ENCODE measurements around the gene CLTC. TPM values are rescaled to one million over a fixed set of nuclear protein-coding genes. Genes with fewer than 3 reads are reported as not detected.

The CLTC gene
- total and polyA plus RNA-seq, 12 donors: 42.5 to 196 (median 167) TPM

GRCh38 chr17:59698143-59698542 is 78.4 kb downstream of the CLTC start:
- WGBS, 2 donors: 78 to 81% methylated on average over 4 of the region's 4 CpGs
- Histone ChIP-seq H3K36me3 (peaks cover 0 to 88% (median 52%) of the 10 kb centered on the region in 9 donors), H3K27ac (no peak overlapping the region), H3K9me3 (no peaks in the 10 kb centered on the region), H3K4me3 (no peak overlapping the region), H3K4me1 (peaks cover 0 to 7% (median 0%) of the 10 kb centered on the region in 9 donors), H3K27me3 (no peaks in the 10 kb centered on the region)
- TF ChIP-seq, protein P1, sequence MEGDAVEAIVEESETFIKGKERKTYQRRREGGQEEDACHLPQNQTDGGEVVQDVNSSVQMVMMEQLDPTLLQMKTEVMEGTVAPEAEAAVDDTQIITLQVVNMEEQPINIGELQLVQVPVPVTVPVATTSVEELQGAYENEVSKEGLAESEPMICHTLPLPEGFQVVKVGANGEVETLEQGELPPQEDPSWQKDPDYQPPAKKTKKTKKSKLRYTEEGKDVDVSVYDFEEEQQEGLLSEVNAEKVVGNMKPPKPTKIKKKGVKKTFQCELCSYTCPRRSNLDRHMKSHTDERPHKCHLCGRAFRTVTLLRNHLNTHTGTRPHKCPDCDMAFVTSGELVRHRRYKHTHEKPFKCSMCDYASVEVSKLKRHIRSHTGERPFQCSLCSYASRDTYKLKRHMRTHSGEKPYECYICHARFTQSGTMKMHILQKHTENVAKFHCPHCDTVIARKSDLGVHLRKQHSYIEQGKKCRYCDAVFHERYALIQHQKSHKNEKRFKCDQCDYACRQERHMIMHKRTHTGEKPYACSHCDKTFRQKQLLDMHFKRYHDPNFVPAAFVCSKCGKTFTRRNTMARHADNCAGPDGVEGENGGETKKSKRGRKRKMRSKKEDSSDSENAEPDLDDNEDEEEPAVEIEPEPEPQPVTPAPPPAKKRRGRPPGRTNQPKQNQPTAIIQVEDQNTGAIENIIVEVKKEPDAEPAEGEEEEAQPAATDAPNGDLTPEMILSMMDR (IDR thresholded peaks at IDR 0.05): no peak
- no peak for ATAC-seq
- intact Hi-C loops (cut with DNase I): loop anchor here in 1 of 10 donors (5.0 kb wide), 1 partner anchor 36 kb away; no protein-coding TSS in a partner anchor
- DNase-seq: no peak

DNA sequence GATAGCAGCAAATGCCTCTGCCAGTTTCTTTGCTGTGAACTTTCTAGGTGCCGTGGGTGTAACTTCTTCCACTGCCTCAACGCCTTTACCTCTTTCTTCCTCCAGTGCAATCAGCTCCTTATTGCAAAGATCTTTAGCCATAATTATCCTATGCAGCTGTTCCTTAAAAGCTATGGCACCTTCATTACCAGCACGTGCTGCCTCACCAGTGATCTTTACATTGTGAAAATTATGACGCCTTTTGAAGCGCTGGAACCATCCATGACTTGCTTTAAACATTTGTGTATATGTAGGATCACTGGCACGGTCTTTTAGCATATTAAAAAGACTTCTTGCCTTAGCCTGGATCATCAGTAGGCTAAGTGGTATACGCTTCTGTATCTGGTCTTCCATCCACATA is 79.5 kb downstream of the CLTC start:
- DNase-seq (no peak), ATAC-seq (no peak)
- peaks cover 0 to 88% (median 42%) of the 10 kb centered on the region in 9 donors for H3K36me3 ChIP-seq
- TF ChIP-seq, protein P1 (IDR thresholded peaks at IDR 0.05): no peak
- H3K4me3 ChIP-seq: no peak overlapping the region
- no peak overlapping the region for H3K27ac ChIP-seq
- H3K9me3 ChIP-seq: no peaks in the 10 kb centered on the region
- no peaks in the 10 kb centered on the region for H3K27me3 ChIP-seq
- peaks cover 0 to 7% (median 0%) of the 10 kb centered on the region in 9 donors for H3K4me1 ChIP-seq
- intact Hi-C loops (cut with DNase I): loop anchor here in 1 of 10 donors (5.0 kb wide), 1 partner anchor 37 kb away; no protein-coding TSS in a partner anchor
- 97% methylated on average over 7 of the region's 7 CpGs for WGBS, 2 donors

DNA sequence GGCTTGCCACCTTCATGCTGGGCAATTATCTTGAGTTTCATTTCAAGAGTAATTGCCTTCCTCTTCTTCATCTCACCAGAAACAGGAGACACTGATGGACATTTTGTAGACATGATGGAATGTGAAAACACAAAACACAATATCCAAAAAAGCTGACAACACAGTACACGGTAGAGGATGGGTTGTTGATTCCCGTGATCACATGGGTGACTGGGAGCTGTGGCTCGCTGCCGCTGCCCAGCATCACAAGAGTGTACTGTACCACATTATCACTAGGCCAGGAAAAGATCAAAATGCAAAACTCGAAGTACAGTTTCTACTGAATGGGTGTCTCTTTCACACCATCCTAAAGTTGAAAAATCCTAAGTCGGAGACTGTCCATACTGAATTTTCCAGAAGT is 80.1 kb downstream of the CLTC start:
- peaks cover 0 to 86% (median 36%) of the 10 kb centered on the region in 9 donors for H3K36me3 ChIP-seq

DNA sequence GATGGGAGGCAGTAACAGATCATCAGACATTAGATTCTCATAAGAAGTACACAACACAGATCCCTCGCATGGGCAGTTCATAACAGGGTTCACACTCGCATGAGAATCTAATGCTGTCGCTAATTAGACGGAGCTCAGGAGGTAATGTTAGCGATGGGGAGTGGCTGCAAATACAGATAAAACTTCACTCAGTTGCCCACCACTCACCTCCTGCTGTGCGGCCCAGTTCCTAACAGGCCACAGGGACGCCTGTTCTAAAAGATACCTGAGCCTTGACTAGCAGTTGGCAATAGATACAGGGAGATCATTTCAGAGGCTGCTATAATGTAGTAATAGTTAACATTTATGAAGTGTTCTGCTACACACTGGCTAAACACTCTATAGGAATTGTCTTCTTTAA is 82.6 kb downstream of the CLTC start:
- peaks cover 5 to 24% (median 20%) of the 10 kb centered on the region in 9 donors for H3K4me1 ChIP-seq
- H3K9me3 ChIP-seq: no peaks in the 10 kb centered on the region
- DNase-seq (no peak), ATAC-seq (no peak)
- WGBS, 2 donors: 97% methylated on average over 7 of the region's 7 CpGs
- intact Hi-C loops (cut with DNase I): no loop called here
- TF ChIP-seq, protein P1 (IDR thresholded peaks at IDR 0.05): no peak
- no peaks in the 10 kb centered on the region for H3K27me3 ChIP-seq
- H3K4me3 ChIP-seq: no peak overlapping the region
- H3K36me3 ChIP-seq: peaks cover 0 to 60% (median 17%) of the 10 kb centered on the region in 9 donors
- no peak overlapping the region for H3K27ac ChIP-seq

More for the DNA sequence above, 80.1 kb downstream of the CLTC start:
- DNase-seq (no peak), ATAC-seq (peak in 1 of 8 donors; percentile 33)
- TF ChIP-seq, protein P1 (IDR thresholded peaks at IDR 0.05): no peak
- Histone ChIP-seq H3K27me3 (no peaks in the 10 kb centered on the region), H3K4me3 (no peak overlapping the region), H3K4me1 (peaks cover 0 to 7% (median 0%) of the 10 kb centered on the region in 9 donors), H3K9me3 (no peaks in the 10 kb centered on the region), H3K27ac (no peak overlapping the region)
- intact Hi-C loops (cut with DNase I): loop anchor here in 1 of 10 donors (5.0 kb wide), 1 partner anchor 37 kb away; no protein-coding TSS in a partner anchor
- WGBS, 2 donors: 95% methylated on average over 6 of the region's 6 CpGs
